GM20431 (cell line): ENCODE measurements around the gene FNDC10.

Experiments
- in situ Hi-C: fragments of 300-500 bp; cut with MseI, MboI; formaldehyde crosslinking; loops from one replicate; pipeline ENCODE4 v1.15.0; 2020; ENCODE audit warnings: low sequenced_read_pairs; ENCODE audit not compliant: unreplicated experiment

FNDC10 gene

GRCh38 chr1:1617516-1617915 lies 17.6 kb upstream of the FNDC10 start:
- in situ Hi-C loops, result no loop called here

DNA sequence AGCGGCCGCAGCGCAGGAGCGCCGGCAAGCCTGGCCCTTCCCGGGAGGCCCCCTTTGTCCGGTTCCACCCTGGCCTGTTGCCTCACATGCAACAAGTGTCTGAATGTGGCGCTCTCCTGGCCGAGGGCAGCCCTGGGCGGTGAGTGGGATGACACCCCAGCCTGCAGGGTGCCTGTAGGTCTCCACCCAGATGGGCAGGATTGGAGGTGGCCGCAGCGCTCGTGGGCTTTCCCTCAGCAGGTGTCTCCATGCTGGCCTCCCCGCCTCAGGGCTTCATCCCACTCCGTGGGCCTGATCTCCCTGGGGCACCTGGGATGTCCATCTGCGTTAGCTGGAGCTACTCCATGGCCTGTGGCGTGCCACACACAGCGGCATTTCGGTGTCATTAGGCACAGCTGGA lies 16.9 kb upstream of the FNDC10 start:
- in situ Hi-C loops, result no loop called here

DNA sequence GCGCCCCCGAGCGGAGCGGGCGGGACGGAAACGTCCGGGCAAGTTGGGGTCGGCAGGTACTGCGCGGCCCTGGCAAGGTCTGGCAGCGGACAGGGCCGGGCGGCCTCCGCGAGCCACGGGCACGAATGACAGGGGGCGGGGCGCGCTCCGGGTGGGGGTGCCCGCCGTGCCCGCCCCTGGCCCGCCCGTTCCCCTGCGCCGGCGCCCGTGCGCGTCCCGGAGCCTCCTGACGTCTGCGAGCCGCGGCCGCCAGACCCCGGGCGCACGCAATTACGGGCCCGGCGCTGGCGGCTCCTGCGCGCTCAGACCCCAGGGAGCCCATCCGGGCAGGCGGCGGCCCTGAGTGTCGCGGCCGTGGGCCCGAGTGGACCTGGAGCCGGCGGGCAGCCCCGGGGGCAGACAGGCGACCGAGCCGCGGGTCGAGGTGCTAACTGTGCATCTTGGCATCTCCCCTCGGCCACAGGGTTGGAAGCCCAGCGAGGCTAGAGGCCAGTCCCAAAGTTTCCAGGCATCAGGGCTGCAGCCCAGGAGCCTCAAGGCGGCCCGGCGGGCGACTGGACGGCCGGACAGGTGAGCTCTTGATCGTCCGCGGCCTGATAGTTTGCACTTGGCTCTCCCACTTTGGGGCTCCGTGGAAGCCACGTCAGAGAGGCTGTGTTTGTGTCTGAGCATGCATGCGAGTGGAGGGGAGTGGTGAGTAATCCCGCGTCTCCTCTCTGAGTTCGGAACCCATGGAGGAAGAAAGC lies 16.3 kb upstream of the FNDC10 start:
- in situ Hi-C loops, result no loop called here

DNA sequence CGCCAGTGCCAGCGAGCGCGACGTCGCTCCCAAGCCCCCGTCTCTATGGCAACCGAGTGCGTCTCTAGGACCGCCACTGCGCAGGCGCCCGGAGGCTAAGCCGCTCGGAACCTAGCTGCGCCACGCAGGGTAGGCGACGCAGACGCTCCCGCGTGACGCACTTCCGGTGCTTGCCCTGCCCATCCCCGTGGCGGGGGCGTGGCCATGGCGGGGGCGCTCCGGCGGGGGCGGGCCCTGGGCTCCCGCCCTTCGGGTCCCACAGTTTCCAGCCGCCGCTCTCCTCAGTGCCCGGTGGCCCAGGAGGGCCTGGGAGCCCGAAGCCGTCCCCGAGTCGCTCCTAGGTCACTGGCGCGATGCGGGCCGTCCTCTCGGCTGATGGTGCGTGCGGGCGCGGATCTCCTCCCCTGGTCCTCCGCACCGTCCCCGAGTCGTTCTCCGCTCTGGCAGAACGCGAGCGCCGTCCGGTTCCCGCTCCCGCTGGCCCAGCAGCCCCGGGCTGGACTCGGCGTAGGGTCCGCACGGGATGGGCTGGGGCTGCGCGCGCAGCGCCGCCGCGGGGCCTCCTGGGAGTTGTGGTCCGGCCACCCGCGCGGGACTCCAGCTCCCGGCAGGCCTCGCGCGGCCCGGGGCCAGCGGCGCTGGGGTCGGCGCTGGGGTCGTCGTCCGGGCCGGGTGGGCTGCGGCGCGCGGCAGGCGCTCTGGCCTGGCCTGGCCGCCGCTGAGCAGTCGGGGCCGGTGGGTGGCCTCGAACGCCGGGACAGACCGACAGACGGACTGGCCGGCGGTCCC lies 15.5 kb upstream of the FNDC10 start, which contains the start of gene MIB2:
Gene MIB2 (plus strand): TSS at position 245 of the 789 bp plus-strand sequence. CDS start 7,953 bp downstream, outside the sequence.
- in situ Hi-C loops, result no loop called here

DNA sequence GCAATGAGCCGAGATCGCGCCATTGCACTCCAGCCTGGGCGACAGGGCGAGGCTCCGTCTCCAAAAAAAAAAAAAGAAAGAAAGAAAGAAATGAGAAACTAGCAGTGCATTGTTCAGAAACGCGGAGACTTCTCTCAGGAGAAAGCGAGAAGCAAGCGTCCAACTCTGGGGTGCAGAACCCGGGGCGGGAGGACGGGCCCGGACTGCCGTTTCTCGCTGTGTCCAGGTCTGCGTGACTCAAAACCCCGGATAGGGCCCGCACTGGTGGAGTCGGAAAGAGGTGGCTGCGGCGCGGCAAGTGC lies 15.0 kb upstream of the FNDC10 start:
- in situ Hi-C loops, result no loop called here

DNA sequence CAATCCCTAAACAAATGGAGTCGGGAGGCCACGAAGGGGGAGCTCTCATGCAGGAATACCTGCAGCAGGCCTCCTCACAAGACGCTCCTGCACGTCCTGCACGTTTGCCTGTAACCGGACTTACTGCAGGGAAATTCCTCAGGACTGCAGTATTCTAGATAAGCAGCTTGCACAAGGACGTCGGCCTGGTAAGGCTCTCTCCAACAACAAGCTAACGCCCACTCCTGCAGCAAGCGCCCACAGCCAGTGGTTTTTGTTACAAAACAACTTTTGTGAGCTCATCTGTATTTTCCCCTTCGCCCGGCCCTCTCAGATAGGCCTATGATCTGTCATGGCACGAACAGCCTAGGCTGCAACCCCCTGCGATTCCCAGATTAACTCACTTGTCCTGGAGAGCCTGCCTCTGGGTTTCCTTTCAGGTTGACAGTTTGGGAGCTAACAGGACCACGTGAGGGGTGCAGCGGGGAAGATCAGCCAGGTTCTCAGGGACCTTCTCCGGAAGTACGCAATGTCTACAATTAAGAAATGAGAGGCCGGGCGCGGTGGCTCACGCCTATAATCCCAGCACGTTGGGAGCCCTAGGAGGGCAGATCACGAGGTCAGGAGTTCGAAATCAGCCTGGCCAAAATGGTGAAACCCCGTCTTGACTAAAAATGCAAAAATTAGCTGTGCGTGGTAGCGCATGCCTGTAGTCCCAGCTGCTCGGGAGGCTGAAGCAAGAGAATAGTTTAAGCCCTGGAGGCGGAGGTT lies 14.4 kb upstream of the FNDC10 start:
- in situ Hi-C loops, result no loop called here

- in situ Hi-C loops, result no loop called here
These were observed 13.7 kb upstream of the FNDC10 start for GRCh38 chr1:1613509-1614082.

DNA sequence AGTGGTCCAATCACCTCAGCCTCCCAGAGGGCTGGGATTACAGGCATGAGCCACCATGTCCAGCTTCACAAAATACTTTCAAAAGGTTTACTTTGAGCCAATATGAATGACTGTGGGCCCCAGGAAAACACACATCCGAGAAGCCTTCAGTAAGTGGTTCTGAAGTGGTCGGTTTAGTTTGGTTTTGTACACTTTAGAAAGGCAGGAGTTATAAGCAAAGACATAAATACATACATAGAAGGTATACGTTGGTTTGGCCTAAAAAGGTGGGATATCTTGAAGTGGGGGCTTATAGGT lies 12.1 kb upstream of the FNDC10 start:
- in situ Hi-C loops, result no loop called here

DNA sequence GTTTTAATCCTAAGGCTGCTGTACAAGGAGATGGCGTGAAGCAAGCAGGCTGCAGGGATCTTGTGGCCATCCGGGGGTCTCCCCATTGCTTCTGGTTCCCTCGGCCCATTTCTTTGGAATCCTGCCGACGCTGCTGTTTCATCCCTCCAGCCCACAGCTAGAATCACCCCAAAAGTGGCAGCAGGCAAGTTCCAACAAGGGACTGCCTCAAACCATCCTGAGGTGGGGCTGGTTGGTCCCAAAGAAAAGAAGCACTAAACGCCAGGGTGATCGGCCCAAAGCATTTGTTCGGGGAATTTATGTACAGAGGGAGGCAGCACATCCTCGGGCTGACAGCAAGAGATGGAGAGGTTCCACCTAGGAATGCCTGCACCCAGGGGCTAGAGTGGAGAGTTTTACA lies 10.9 kb upstream of the FNDC10 start:
- in situ Hi-C loops, result no loop called here

DNA sequence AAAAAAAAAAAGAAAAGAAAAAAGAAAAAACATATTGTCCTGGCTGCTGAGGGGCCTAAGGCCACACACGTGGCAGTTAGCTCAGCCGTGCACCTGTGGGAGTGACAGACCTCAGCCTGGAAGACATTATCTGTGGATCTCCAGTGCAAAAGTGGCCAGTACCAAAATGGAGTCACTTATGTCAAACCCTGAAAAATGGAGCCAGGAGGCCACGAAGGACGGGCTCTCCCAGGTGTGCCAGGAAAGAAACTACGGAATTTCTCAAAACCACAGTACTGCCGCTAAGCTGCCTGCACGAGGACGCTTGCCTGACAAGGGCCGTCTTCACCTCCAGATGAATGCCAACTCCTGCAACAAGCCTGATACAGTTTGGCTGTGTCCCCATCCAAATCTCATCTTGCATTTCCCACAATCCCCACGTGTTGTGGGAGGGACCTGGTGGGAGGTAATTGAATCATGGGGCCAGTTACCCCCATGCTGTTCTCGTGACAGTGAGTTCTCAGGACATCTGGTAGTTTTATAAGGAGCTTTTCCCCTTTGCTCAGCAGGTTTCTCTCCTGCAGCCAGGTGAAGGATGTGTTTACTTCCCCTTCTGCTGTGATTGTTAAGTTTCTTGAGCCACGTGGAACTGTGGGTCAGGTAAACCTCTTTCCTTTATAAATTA lies 10.0 kb upstream of the FNDC10 start:
- in situ Hi-C loops, result no loop called here

DNA sequence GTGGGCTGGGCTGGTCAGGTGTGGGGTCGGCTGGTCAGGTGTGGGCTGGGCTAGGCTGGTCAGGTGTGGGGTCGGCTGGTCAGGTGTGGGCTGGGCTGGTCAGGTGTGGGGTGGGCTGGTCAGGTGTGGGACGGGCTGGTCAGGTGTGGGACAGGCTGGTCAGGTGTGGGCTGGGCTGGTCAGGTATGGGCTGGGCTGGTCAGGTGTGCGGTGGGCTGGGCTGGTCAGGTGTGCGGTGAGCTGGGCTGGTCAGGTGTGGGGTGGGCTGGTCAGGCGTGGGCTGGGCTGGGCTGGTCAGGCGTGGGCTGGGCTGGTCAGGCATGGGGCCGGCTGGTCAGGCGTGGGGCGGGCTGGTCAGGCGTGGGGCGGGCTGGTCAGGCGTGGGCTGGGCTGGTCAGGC lies 6.3 kb upstream of the FNDC10 start:
- in situ Hi-C loops, result no loop called here

- in situ Hi-C loops, result no loop called here
These were observed 5.8 kb upstream of the FNDC10 start for GRCh38 chr1:1605724-1606123.

DNA sequence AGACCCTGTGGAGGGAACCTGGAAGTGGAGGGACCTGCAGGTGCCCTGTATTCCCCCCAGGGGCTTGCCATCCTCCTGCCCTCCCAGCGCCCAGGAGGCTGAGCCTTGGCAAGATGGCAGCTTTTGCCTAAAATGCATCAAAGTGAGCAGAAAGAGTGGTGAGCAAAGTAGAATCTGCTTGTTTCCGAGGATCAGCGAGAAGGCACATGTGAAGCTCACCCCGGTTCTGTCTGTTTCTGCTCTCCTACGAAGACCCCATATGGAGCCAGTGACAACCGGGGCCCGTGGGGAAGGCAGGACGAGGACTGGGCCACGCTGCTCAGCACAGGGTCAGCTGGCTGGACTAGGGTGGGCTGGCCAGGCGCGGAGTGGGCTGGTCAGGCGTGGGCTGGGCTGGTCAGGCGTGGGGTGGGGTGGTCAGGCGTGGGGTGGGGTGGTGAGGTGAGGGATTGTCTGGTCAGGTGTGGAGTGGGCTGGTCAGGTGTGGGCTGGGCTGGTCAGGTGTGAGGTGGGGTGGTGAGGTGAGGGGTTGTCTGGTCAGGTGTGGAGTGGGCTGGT lies 5.2 kb upstream of the FNDC10 start:
- in situ Hi-C loops, result no loop called here

DNA sequence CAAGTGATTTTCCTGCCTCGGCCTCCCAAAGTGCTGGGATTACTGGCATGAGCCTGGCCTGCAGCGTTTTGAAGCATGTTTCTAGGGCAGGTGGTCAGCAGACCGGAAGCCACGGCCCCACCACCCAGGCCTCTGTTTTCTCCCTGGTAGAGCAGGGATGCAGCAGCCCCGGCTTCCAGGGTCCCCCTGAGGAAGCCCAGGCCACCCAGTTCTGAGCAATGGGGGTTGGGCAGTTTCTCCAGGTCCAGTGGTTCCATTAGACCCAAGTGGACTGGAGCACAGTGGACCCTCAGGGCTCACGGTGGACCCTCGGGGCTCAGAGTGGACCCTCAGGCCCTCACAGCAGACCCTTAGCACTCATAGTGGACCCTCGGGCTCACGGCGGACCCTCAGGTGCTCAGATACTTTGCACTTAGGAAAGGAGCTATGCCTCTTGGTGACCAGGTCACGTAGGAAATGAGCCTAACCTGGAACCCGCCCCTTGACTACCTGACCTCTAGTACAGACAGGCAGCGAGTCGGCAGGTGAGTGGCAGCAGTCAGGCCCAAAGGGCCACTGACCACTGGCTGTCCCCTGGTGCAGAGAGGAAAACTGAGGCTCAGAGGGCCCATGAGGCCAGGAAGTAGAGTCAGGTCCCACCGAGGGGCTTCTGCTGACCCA lies 4.6 kb upstream of the FNDC10 start:
- in situ Hi-C loops, result no loop called here

- in situ Hi-C loops, result no loop called here
These were observed 3.9 kb upstream of the FNDC10 start for GRCh38 chr1:1603671-1604373.

GRCh38 chr1:1602968-1603506 lies 3.1 kb upstream of the FNDC10 start:
- in situ Hi-C loops, result no loop called here

DNA sequence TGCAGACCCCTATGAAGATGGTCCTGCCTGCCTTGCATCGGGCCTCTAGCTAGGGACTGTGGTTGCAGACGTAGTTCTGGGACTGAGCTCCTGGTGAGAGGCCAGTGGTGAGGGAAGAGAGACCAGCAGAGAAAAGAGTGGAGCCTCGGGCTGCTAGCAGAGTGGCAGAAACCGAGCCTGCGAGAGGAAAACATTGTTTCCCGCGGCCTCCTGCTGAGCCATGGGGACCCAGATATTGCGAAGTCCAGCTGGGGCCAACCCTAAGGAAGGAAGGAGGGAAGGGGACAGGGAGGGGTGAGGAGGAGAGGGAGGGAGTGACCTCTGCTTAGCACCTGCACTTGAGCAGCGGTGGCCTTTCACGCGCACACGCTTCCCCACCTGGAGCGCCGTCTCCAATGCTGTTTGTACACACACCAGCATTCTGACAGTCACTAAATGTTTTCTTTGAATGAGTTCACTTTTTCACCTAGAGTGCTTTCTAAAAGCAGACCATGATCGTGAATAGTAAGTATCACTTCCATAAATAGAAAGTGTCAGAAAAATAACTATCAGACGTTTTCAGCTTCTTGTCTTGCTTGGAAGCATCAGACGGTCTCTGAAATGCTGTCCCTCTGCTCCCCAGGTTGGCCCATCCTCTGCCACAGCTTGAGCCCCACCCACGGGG lies 2.5 kb upstream of the FNDC10 start:
- in situ Hi-C loops, result no loop called here
